BLaER1 (cell line): Measurements from ENCODE around the gene TADA3.

Experiments
- H3K27ac ChIP-seq: shearing (Covaris generic); formaldehyde crosslinking; 2 replicates; pipeline ENCODE4 v1.8.1; 2022
- H3K27me3 ChIP-seq: shearing (Covaris generic); formaldehyde crosslinking; 2 replicates; pipeline ENCODE4 v1.8.1; 2022
- H3K36me3 ChIP-seq: shearing (Covaris generic); formaldehyde crosslinking; 2 replicates; pipeline ENCODE4 v1.8.1; 2022
- H3K4me1 ChIP-seq: shearing (Covaris generic); formaldehyde crosslinking; 2 replicates; pipeline ENCODE4 v1.8.1; 2022
- H3K4me2 ChIP-seq: shearing (Covaris generic); formaldehyde crosslinking; 2 replicates; pipeline ENCODE4 v1.8.1; 2022
- H3K4me3 ChIP-seq: shearing (Covaris generic); formaldehyde crosslinking; 2 replicates; pipeline ENCODE4 v1.8.1; 2022
- H3K9ac ChIP-seq: shearing (Covaris generic); formaldehyde crosslinking; 2 replicates; pipeline ENCODE4 v1.8.1; 2022
- H3K9me3 ChIP-seq: shearing (Covaris generic); formaldehyde crosslinking; 2 replicates; pipeline ENCODE4 v1.8.1; 2022
- H4K20me1 ChIP-seq: shearing (Covaris generic); formaldehyde crosslinking; 2 replicates; pipeline ENCODE4 v1.8.1; 2022
- Cebpa-rat ChIP-seq: shearing (Covaris generic); IDR thresholded peaks from 2 replicates; pipeline ENCODE4 v1.8.1; 2022

The TADA3 gene

GRCh38 chr3:9754678-9755077 lies 37.6 kb downstream of the TADA3 start:
- H4K20me1 ChIP-seq = no peaks in the 10 kb centered on the region
- H3K27me3 ChIP-seq = no peaks in the 10 kb centered on the region
- H3K4me2 ChIP-seq = peak overlapping the region; percentile 63
- no peak overlapping the region; the same call in 1 of the 2 replicates for H3K9ac ChIP-seq
- no peaks in the 10 kb centered on the region for H3K9me3 ChIP-seq
- H3K36me3 ChIP-seq = peaks cover 52% of the 10 kb centered on the region
- peak overlapping the region; percentile 49 for H3K27ac ChIP-seq
- H3K4me1 ChIP-seq = peaks cover 48% of the 10 kb centered on the region
- H3K4me3 ChIP-seq = no peak overlapping the region
- TF ChIP-seq Cebpa-rat = no peak

DNA sequence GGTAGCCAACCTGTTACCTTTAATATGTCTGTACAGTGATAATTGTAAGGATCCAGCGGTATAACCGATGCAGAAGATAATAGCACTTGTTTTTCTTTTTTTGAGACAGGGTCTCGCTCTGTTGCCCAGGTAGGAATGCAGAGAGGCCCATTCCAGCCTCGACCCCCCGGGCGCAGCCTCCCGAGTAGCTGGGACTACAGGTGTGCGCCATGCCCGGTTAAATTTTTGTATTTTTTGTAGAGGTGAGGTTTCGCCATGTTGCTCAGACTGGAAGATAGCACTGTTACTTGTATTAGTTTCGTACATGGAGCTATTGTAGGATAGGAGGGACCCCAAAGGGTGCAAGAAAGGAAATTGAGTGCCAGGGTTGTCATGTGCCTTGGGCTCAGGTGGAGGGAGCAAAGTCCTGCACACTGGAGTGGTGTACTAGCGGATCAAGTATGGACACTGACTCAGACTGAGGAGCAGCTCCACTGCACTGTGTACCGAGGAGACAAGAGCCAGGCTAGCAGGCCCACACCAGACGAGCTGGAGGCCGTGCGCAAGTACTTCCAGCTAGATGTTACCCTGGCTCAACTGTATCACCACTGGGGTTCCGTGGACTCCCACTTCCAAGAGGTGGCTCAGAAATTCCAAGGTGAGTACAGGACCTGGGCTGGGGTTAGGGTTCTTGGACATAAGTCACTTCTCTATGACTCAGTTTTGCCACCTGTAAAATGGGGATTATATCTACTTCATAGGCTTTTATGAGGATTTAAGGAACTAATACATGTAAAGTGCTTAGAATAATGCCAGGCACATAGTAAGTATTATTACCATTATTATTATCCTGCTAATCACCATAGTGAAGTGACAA lies 41.5 kb downstream of the TADA3 start:
- H3K36me3 ChIP-seq = peaks cover 49% of the 10 kb centered on the region
- peak overlapping the region; percentile 77 for H3K27ac ChIP-seq
- H4K20me1 ChIP-seq = peaks cover 34% of the 10 kb centered on the region
- H3K4me3 ChIP-seq = peak overlapping the region; percentile 71
- peaks cover 82% of the 10 kb centered on the region for H3K4me1 ChIP-seq
- no peak for TF ChIP-seq Cebpa-rat
- no peaks in the 10 kb centered on the region for H3K9me3 ChIP-seq
- no peaks in the 10 kb centered on the region for H3K27me3 ChIP-seq
- peak overlapping the region; percentile 76 for H3K9ac ChIP-seq
- H3K4me2 ChIP-seq = peak overlapping the region; percentile 99

DNA sequence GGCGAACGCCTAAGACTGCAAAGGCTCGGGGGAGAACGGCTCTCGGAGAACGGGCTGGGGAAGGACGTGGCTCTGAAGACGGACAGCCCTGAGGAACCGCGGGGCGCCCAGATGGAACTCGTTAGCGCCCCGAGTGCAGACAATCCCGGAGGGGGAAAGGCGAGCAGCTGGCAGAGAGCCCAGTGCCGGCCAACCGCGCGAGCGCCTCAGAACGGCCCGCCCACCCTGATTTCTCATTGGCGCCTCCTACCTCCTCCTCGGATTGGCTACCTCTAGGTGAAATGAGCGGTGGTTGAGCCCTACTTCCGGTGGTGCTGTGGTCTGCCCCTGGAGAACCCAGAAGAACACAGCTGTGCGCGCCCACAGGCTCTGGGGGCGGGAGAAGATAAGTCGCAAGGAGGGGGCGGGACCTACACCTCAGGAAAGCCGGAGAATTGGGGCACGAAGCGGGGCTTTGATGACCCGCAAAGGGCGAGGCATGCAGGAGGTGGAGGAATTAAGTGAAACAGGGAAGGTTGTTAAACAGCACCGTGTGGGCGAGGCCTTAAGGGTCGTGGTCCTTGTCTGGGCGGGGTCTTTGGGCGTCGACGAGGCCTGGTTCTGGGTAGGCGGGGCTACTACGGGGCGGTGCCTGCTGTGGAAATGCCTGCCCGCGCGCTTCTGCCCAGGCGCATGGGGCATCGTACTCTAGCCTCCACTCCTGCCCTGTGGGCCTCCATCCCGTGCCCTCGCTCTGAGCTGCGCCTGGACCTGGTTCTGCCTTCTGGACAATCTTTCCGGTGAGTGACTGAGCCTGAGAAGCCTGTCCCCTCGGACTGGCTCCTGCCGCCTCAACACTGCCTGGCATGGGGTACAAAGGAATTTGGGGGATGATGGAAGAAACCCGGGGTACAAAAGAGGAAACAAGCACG lies 42.4 kb downstream of the TADA3 start, which contains the start of gene OGG1:
OGG1 (plus strand) TSS at position 308 of the 911 bp plus-strand sequence; CDS start at position 643, 335 bp downstream.
- peaks cover 84% of the 10 kb centered on the region for H3K4me1 ChIP-seq
- H3K4me3 ChIP-seq = peak within 1 kb of the TSS; percentile 71
- no peaks in the 10 kb centered on the region for H3K9me3 ChIP-seq
- no peaks in the 10 kb centered on the region for H3K27me3 ChIP-seq
- TF ChIP-seq Cebpa-rat = no peak
- peaks cover 43% of the 10 kb centered on the region for H4K20me1 ChIP-seq
- H3K36me3 ChIP-seq = peaks cover 56% of the 10 kb centered on the region
- H3K4me2 ChIP-seq = peak within 1 kb of the TSS; percentile 99
- H3K9ac ChIP-seq = peak within 1 kb of the TSS; percentile 76
- H3K27ac ChIP-seq = peak within 1 kb of the TSS; percentile 77

DNA sequence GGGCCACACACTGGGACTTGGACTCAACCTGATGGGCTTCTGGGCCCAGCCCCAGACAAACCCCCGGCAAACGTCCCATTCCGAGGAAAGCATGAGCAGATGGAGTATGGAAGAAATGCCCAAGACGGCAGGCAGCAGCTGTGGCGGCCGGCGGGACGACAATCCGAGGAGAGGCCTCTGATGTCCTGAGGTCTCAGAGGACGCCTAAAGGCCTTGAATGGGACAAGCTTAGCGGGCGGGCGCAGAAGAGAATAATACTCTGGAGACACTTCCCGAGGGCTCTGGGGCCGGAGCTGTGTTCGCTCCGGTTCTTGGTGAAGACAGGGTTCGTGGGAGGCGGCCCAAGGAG lies 43.0 kb downstream of the TADA3 start:
- peak overlapping the region; percentile 77 for H3K27ac ChIP-seq
- H3K36me3 ChIP-seq = peaks cover 62% of the 10 kb centered on the region
- H3K9ac ChIP-seq = peak overlapping the region; percentile 75
- peak overlapping the region; percentile 71 for H3K4me3 ChIP-seq
- peaks cover 79% of the 10 kb centered on the region for H3K4me1 ChIP-seq
- no peak for TF ChIP-seq Cebpa-rat
- peak overlapping the region; percentile 99 for H3K4me2 ChIP-seq
- no peaks in the 10 kb centered on the region for H3K9me3 ChIP-seq
- H3K27me3 ChIP-seq = no peaks in the 10 kb centered on the region
- H4K20me1 ChIP-seq = peaks cover 48% of the 10 kb centered on the region

GRCh38 chr3:9748031-9748430 lies 44.2 kb downstream of the TADA3 start:
- no peak for TF ChIP-seq Cebpa-rat
- Histone ChIP-seq H3K36me3 (peaks cover 74% of the 10 kb centered on the region), H3K27ac (no peak overlapping the region), H4K20me1 (peaks cover 60% of the 10 kb centered on the region), H3K4me2 (no peak overlapping the region), H3K4me1 (peaks cover 74% of the 10 kb centered on the region), H3K9ac (no peak overlapping the region), H3K9me3 (no peaks in the 10 kb centered on the region), H3K27me3 (no peaks in the 10 kb centered on the region), H3K4me3 (no peak overlapping the region)

- H3K36me3 ChIP-seq = peaks cover 76% of the 10 kb centered on the region
- no peaks in the 10 kb centered on the region for H3K9me3 ChIP-seq
- H3K4me1 ChIP-seq = peaks cover 66% of the 10 kb centered on the region
- H3K4me2 ChIP-seq = peak overlapping the region; percentile 62
- H3K9ac ChIP-seq = peak overlapping the region; percentile 38; the same call in 1 of the 2 replicates
- no peak overlapping the region for H3K4me3 ChIP-seq
- no peaks in the 10 kb centered on the region for H3K27me3 ChIP-seq
- no peak for TF ChIP-seq Cebpa-rat
- peaks cover 68% of the 10 kb centered on the region for H4K20me1 ChIP-seq
- H3K27ac ChIP-seq = no peak overlapping the region
Observed at GRCh38 chr3:9747267-9747666, 45.0 kb downstream of the TADA3 start.

DNA sequence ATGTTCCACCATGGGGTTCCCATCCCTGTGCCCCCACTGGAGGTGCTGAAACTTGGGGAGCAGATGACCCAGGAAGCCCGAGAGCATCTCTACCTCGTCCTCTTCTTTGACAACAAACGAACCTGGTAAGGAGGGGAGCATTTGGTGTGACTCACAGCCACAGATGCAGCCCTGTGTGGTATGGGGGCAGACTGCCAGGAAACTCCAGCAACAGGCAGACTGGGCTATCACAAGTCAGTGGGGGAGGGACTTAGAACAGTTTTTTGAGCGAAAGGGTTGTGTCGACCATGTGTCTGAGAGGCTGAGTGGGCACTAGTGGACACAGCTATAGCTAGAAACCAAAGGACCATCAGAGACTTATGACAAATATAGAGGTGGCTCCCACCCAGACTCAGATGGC lies 45.9 kb downstream of the TADA3 start:
- Histone ChIP-seq H3K27me3 (no peaks in the 10 kb centered on the region), H3K4me1 (peaks cover 57% of the 10 kb centered on the region), H3K4me3 (no peak overlapping the region), H3K36me3 (peaks cover 77% of the 10 kb centered on the region), H3K4me2 (peak overlapping the region; percentile 62), H3K9me3 (no peaks in the 10 kb centered on the region), H3K9ac (peak overlapping the region; percentile 38; the same call in 1 of the 2 replicates), H4K20me1 (peaks cover 77% of the 10 kb centered on the region), H3K27ac (peak overlapping the region; percentile 8; the same call in 1 of the 2 replicates)
- no peak for TF ChIP-seq Cebpa-rat

DNA sequence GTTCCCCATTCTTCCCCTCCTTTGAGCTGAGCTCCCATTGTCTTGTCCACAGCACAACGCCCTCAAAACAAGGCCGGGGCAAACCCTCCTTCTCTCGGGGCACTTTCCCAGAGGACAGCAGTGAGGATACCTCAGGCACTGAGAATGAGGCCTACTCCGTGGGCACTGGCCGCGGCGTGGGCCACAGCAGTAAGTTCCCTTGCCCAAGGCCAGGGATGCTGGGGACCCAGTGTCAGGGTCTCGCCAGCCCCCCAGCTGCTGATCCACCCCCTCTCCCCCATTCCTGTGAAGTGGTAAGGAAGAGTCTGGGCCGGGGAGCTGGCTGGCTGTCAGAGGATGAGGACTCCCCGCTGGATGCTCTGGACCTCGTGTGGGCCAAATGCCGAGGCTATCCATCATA lies 46.8 kb downstream of the TADA3 start:
- H3K4me1 ChIP-seq = peaks cover 49% of the 10 kb centered on the region

DNA sequence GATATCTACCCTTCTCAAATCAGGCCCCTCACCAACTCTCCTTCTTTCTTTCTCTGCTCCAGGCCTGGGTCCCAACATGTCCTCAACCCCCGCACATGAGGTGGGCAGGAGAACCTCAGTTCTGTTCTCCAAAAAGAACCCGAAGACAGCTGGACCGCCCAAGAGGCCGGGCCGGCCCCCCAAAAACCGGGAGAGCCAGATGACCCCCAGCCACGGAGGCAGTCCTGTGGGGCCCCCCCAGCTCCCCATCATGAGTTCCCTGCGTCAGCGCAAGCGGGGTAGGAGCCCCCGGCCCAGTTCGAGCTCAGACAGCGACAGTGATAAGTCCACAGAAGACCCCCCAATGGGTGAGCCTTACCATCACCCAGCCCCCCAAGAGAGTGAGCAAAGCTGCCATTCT lies 48.1 kb downstream of the TADA3 start:
- H3K36me3 ChIP-seq = peaks cover 99% of the 10 kb centered on the region
- no peak for TF ChIP-seq Cebpa-rat
- peaks cover 42% of the 10 kb centered on the region for H3K4me1 ChIP-seq
- no peaks in the 10 kb centered on the region for H3K9me3 ChIP-seq
- no peak overlapping the region for H3K9ac ChIP-seq
- H3K4me2 ChIP-seq = no peak overlapping the region
- no peak overlapping the region for H3K27ac ChIP-seq
- H4K20me1 ChIP-seq = peaks cover 97% of the 10 kb centered on the region
- no peak overlapping the region for H3K4me3 ChIP-seq
- no peaks in the 10 kb centered on the region for H3K27me3 ChIP-seq

More for the DNA sequence above, 46.8 kb downstream of the TADA3 start:
- Histone ChIP-seq H4K20me1 (peaks cover 85% of the 10 kb centered on the region), H3K27ac (0 out of 2 replicates have a peak overlapping the region, but pooled peaks have one; percentile 8), H3K9ac (no peak overlapping the region), H3K9me3 (no peaks in the 10 kb centered on the region), H3K27me3 (no peaks in the 10 kb centered on the region), H3K4me2 (peak overlapping the region; percentile 62), H3K4me3 (no peak overlapping the region), H3K36me3 (peaks cover 86% of the 10 kb centered on the region)
- no peak for TF ChIP-seq Cebpa-rat

GRCh38 chr3:9743548-9743947 lies 48.7 kb downstream of the TADA3 start:
- H3K27ac ChIP-seq = no peak overlapping the region
- H3K36me3 ChIP-seq = peaks cover 100% of the 10 kb centered on the region

More at GRCh38 chr3:9743548-9743947, 48.7 kb downstream of the TADA3 start:
- H3K4me3 ChIP-seq = no peak overlapping the region
- peaks cover 35% of the 10 kb centered on the region for H3K4me1 ChIP-seq
- H3K9ac ChIP-seq = no peak overlapping the region
- TF ChIP-seq Cebpa-rat = no peak
- no peak overlapping the region for H3K4me2 ChIP-seq
- no peaks in the 10 kb centered on the region for H3K27me3 ChIP-seq
- peaks cover 98% of the 10 kb centered on the region for H4K20me1 ChIP-seq
- H3K9me3 ChIP-seq = no peaks in the 10 kb centered on the region
